Neural cell (in vitro differentiated cells): ENCODE data around the gene MXRA8. TPM values are rescaled to one million over a fixed set of nuclear protein-coding genes. Genes with fewer than 3 reads are reported as not detected.

Experiments used
- H2AFZ ChIP-seq: fragments of 200-600, 300-800 bp; sonication (generic), shearing (Covaris generic); 2 replicates; pipeline ENCODE4 v1.6.0; 2014; ENCODE audit warnings: low read depth, mild to moderate bottlenecking, antibody characterized with exemption, low read length, moderate library complexity
- H3F3A ChIP-seq: fragments of 200-600 bp; shearing (Covaris generic); 2 replicates; pipeline ENCODE4 v1.6.1; 2016; ENCODE audit warnings: mild to moderate bottlenecking, moderate library complexity, mixed read lengths, antibody characterized with exemption, low read length; ENCODE audit not compliant: insufficient read depth, poor library complexity, severe bottlenecking
- H3K27ac ChIP-seq: fragments of 200-600, 300-800 bp; sonication (generic), shearing (Covaris generic); 2 replicates; pipeline ENCODE4 v1.5.1; 2014; ENCODE audit warnings: mild to moderate bottlenecking, low read length, moderate library complexity
- H3K27me3 ChIP-seq: fragments of 300-800, 200-600 bp; sonication (generic), shearing (Covaris generic); 2 replicates; pipeline ENCODE4 v1.6.0; 2014; ENCODE audit warnings: mild to moderate bottlenecking, low read depth, low read length, moderate library complexity; ENCODE audit not compliant: insufficient read depth
- H3K36me3 ChIP-seq: fragments of 300-800, 200-600 bp; sonication (generic), shearing (Covaris generic); 2 replicates; pipeline ENCODE4 v1.5.1; 2014; ENCODE audit warnings: mild to moderate bottlenecking, antibody characterized with exemption, low read length, moderate library complexity; ENCODE audit not compliant: insufficient read depth
- H3K4me2 ChIP-seq: fragments of 300-800, 200-600 bp; sonication (generic), shearing (Covaris generic); 2 replicates; pipeline ENCODE4 v1.6.0; 2014; ENCODE audit warnings: mild to moderate bottlenecking, low read length
- H3K4me3 ChIP-seq: fragments of 300-800, 200-600 bp; sonication (generic), shearing (Covaris generic); 2 replicates; pipeline ENCODE4 v1.5.1; 2014; ENCODE audit warnings: mild to moderate bottlenecking, low read length, moderate library complexity
- H3K79me2 ChIP-seq: fragments of 200-600 bp; shearing (Covaris generic); replicated peaks from 2 replicates; pipeline ENCODE4 v1.6.0; 2014; ENCODE audit warnings: mild to moderate bottlenecking, low read length, moderate library complexity; ENCODE audit not compliant: insufficient read depth
- H3K9ac ChIP-seq: fragments of 300-800, 200-600 bp; sonication (generic), shearing (Covaris generic); 2 replicates; pipeline ENCODE4 v1.6.1; 2016; ENCODE audit warnings: mild to moderate bottlenecking, low read length, mixed read lengths
- H3K9me2 ChIP-seq: fragments of 200-600 bp; shearing (Covaris generic); 2 replicates; pipeline ENCODE4 v1.6.1; 2016; ENCODE audit warnings: mild to moderate bottlenecking, low read length, mixed read lengths; ENCODE audit not compliant: insufficient read depth
- H3K9me3 ChIP-seq: fragments of 200-600, 300-800 bp; sonication (generic), shearing (Covaris generic); 2 replicates; pipeline ENCODE4 v1.6.1; 2016; ENCODE audit warnings: mild to moderate bottlenecking, mixed run types, low read length, moderate library complexity, mixed read lengths
- H4K20me1 ChIP-seq: fragments of 200-600 bp; shearing (Covaris generic); 2 replicates; pipeline ENCODE4 v1.6.1; 2016; ENCODE audit warnings: mild to moderate bottlenecking, mixed run types; ENCODE audit not compliant: insufficient read depth
- CTCF ChIP-seq: fragments of 450-650 bp; IDR thresholded peaks from 2 replicates; pipeline ENCODE4 v1.5.1; 2014; ENCODE audit warnings: antibody characterized with exemption, mild to moderate bottlenecking, moderate library complexity; ENCODE audit not compliant: poor library complexity, severe bottlenecking
- EP300 ChIP-seq: fragments of 450-650 bp; conservative IDR thresholded peaks from 2 replicates; pipeline ENCODE4 v1.6.1; 2014; ENCODE audit warnings: antibody characterized with exemption, mild to moderate bottlenecking, moderate library complexity; ENCODE audit not compliant: poor library complexity, severe bottlenecking
- EZH2 ChIP-seq: fragments of 200-600, 300-800 bp; shearing (Covaris generic), sonication (generic); IDR thresholded peaks from 2 replicates; pipeline ENCODE4 v1.6.1; 2014; ENCODE audit warnings: antibody characterized with exemption, low read length, borderline replicate concordance, mild to moderate bottlenecking; ENCODE audit not compliant: insufficient read depth, poor library complexity, severe bottlenecking
- MXI1 ChIP-seq: fragments of 450-650 bp; conservative IDR thresholded peaks from 2 replicates; pipeline ENCODE4 v1.6.1; 2014; ENCODE audit warnings: antibody characterized with exemption, mild to moderate bottlenecking; ENCODE audit not compliant: poor library complexity, severe bottlenecking
- POLR2AphosphoS5 ChIP-seq: IDR thresholded peaks from 2 replicates; pipeline ENCODE4 v1.6.1; 2012
- RAD21 ChIP-seq: fragments of 450-650 bp; conservative IDR thresholded peaks from 2 replicates; pipeline ENCODE4 v1.6.1; 2014; ENCODE audit warnings: antibody characterized with exemption, mild to moderate bottlenecking, moderate library complexity
- REST ChIP-seq: IDR thresholded peaks from 2 replicates; pipeline ENCODE4 v1.6.1; 2012; ENCODE audit warnings: borderline replicate concordance
- SMC3 ChIP-seq: fragments of 450-650 bp; conservative IDR thresholded peaks from 2 replicates; pipeline ENCODE4 v1.6.1; 2014; ENCODE audit warnings: antibody characterized with exemption, mild to moderate bottlenecking, moderate library complexity; ENCODE audit not compliant: poor library complexity
- TAF1 ChIP-seq: IDR thresholded peaks from 2 replicates; pipeline ENCODE4 v1.6.1; 2012; ENCODE audit warnings: low read depth
- polyA plus RNA-seq: library from polyadenylated mRNA; depleted of rRNA; stranded (reverse); fragments of >200 nt; gene quantifications from 2 replicates; pipeline ENCODE4 v1.2.3, GENCODE V29; 2014

Gene MXRA8
- polyA plus RNA-seq, 1 donor from 2014 or later, result 1.7 TPM

GRCh38 chr1:1380860-1381259 is 22.5 kb upstream of the MXRA8 start:
- no peaks in the 10 kb centered on the region for H4K20me1 ChIP-seq
- no peaks in the 10 kb centered on the region for H3K9me2 ChIP-seq
- no peaks in the 10 kb centered on the region for H3K9me3 ChIP-seq
- H3K36me3 ChIP-seq, result no peaks in the 10 kb centered on the region
- TF ChIP-seq POLR2AphosphoS5, result no peak
- no peak for TF ChIP-seq REST
- TF ChIP-seq EZH2, result no peak
- no peak for TF ChIP-seq SMC3
- no peak for TF ChIP-seq TAF1
- no peak for TF ChIP-seq EP300
- TF ChIP-seq RAD21, result no peak
- no peak for TF ChIP-seq CTCF
- no peak for TF ChIP-seq MXI1
- no peak overlapping the region for H3K4me3 ChIP-seq
- H3K9ac ChIP-seq, result no peak overlapping the region
- no peaks in the 10 kb centered on the region for H3F3A ChIP-seq
- no peak overlapping the region for H3K27ac ChIP-seq
- H3K79me2 ChIP-seq, result no peaks in the 10 kb centered on the region
- no peaks in the 10 kb centered on the region for H3K27me3 ChIP-seq
- H2AFZ ChIP-seq, result no peak overlapping the region
- H3K4me2 ChIP-seq, result no peak overlapping the region

- Histone ChIP-seq H3F3A (no peaks in the 10 kb centered on the region), H3K9ac (no peak overlapping the region), H3K27ac (no peak overlapping the region), H3K9me3 (no peaks in the 10 kb centered on the region), H4K20me1 (no peaks in the 10 kb centered on the region), H3K9me2 (no peaks in the 10 kb centered on the region), H3K79me2 (no peaks in the 10 kb centered on the region), H2AFZ (no peak overlapping the region), H3K4me3 (no peak overlapping the region), H3K27me3 (no peaks in the 10 kb centered on the region), H3K4me2 (no peak overlapping the region), H3K36me3 (no peaks in the 10 kb centered on the region)
- TF ChIP-seq MXI1 (no peak), EZH2 (no peak), SMC3 (no peak), POLR2AphosphoS5 (no peak), CTCF (no peak), RAD21 (no peak), EP300 (no peak), TAF1 (no peak), REST (no peak)
Observed at GRCh38 chr1:1377540-1378205, 19.3 kb upstream of the MXRA8 start.
